Thoracic aorta (tissue), 2 donors: Measurements from ENCODE around the gene MSI2. TPM values are rescaled to one million over a fixed set of nuclear protein-coding genes. Genes with fewer than 3 reads are reported as not detected.

Experiments used
- ATAC-seq: fragments of 150-250 bp; one replicate; pipeline ENCODE4 v1.8.0; 2017; ENCODE audit warnings: low read depth; ENCODE audit not compliant: insufficient number of reproducible peaks, low FRiP score
- DNase-seq: peaks from one replicate; pipeline ENCODE4 v3.0.0-alpha.2; 2020; ENCODE audit warnings: low spot score
- H3K27ac ChIP-seq, 2 donors: fragments of 200-600 bp; sonication (generic); 1 replicate in 1 of 2; 2 replicates in 1 of 2; pipeline ENCODE4 v1.5.1; 2016; ENCODE audit warnings: mild to moderate bottlenecking in 2 of 2, moderate library complexity in 2 of 2
- H3K27me3 ChIP-seq: fragments of 200-600 bp; sonication (generic); replicated peaks from 2 replicates; pipeline ENCODE4 v1.6.0; 2016; ENCODE audit warnings: mild to moderate bottlenecking; ENCODE audit not compliant: insufficient read depth
- H3K36me3 ChIP-seq: fragments of 200-600 bp; sonication (generic); one replicate; pipeline ENCODE4 v1.5.1; 2016
- H3K4me1 ChIP-seq, 2 donors: fragments of 200-600 bp; sonication (generic); 1 replicate in 1 of 2; 2 replicates in 1 of 2; pipeline versions ENCODE4 v1.5.1 to v1.6.0; 2016; ENCODE audit warnings: low read depth in 2 of 2, mild to moderate bottlenecking in 1 of 2; ENCODE audit not compliant: control insufficient read depth in 1 of 2
- H3K4me3 ChIP-seq: fragments of 200-600 bp; sonication (generic); 2 replicates; pipeline ENCODE4 v1.5.1; 2016; ENCODE audit warnings: mild to moderate bottlenecking
- H3K9me3 ChIP-seq: fragments of 200-600 bp; sonication (generic); 2 replicates; pipeline ENCODE4 v1.5.1; 2016
- CTCF ChIP-seq: fragments of 200-600 bp; sonication (generic); IDR thresholded peaks from one replicate; pipeline ENCODE4 v1.5.1; 2019; ENCODE audit warnings: antibody characterized with exemption
- total RNA-seq, 2 donors: library from RNA; depleted of rRNA; stranded (reverse); fragments of >200 nt; gene quantifications; one replicate each; pipeline versions ENCODE4 v1.1.0 to v1.2.3, GENCODE V29; 2016

MSI2 gene
- total RNA-seq, 2 donors from 2014 or later = 32.1 to 46.2 TPM

GRCh38 chr17:57349541-57350247 lies 93.4 kb downstream of the MSI2 start:
- no peak for TF ChIP-seq CTCF
- H3K36me3 ChIP-seq = no peaks in the 10 kb centered on the region
- no peaks in the 10 kb centered on the region for H3K9me3 ChIP-seq
- ATAC-seq (no peak), DNase-seq (no peak)
- H3K4me3 ChIP-seq = no peak overlapping the region
- no peaks in the 10 kb centered on the region for H3K27me3 ChIP-seq
- peaks cover 3 to 14% of the 10 kb centered on the region in 2 donors for H3K4me1 ChIP-seq
- no peak overlapping the region for H3K27ac ChIP-seq

DNA sequence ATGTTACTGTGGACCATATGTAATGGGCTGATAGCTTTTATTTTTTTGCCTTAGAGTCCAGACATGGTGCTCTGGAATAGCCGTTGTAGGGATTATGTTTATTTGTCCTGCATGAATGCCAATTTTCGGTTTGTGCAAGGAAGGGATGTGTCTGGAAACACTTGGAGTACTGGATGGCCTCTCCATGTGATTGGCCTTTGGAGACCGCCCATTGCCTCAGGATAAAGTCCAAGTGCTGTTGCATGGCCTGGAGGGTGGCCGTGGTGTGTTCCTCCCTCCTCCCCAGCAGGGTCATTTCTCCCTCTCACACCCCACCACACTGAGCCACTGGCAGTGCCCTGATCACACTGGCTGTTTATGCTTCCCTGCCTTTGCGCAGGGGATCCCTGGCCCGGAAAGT lies 93.9 kb downstream of the MSI2 start:
- Histone ChIP-seq H3K27ac (no peak overlapping the region), H3K36me3 (no peaks in the 10 kb centered on the region), H3K4me3 (no peak overlapping the region), H3K9me3 (no peaks in the 10 kb centered on the region), H3K27me3 (no peaks in the 10 kb centered on the region), H3K4me1 (peaks cover 3 to 18% of the 10 kb centered on the region in 2 donors)
- no peak for TF ChIP-seq CTCF
- ATAC-seq = no peak
- DNase-seq = no peak

GRCh38 chr17:57352665-57353175 lies 96.4 kb downstream of the MSI2 start:
- Histone ChIP-seq H3K36me3 (no peaks in the 10 kb centered on the region), H3K27ac (no peak overlapping the region), H3K9me3 (no peaks in the 10 kb centered on the region), H3K4me1 (peaks cover 5 to 36% of the 10 kb centered on the region in 2 donors), H3K27me3 (no peaks in the 10 kb centered on the region), H3K4me3 (no peak overlapping the region)
- TF ChIP-seq CTCF = no peak
- DNase-seq (no peak), ATAC-seq (no peak)

- H3K9me3 ChIP-seq = no peaks in the 10 kb centered on the region
- peaks cover 7 to 41% of the 10 kb centered on the region in 2 donors for H3K4me1 ChIP-seq
- no peak for DNase-seq
- H3K4me3 ChIP-seq = no peak overlapping the region
- no peaks in the 10 kb centered on the region for H3K36me3 ChIP-seq
- H3K27ac ChIP-seq = peak overlapping the region; percentile 5 to 74
- TF ChIP-seq CTCF = no peak
- H3K27me3 ChIP-seq = no peaks in the 10 kb centered on the region
- no peak for ATAC-seq
Measured at GRCh38 chr17:57354673-57355072, 98.3 kb downstream of the MSI2 start.

DNA sequence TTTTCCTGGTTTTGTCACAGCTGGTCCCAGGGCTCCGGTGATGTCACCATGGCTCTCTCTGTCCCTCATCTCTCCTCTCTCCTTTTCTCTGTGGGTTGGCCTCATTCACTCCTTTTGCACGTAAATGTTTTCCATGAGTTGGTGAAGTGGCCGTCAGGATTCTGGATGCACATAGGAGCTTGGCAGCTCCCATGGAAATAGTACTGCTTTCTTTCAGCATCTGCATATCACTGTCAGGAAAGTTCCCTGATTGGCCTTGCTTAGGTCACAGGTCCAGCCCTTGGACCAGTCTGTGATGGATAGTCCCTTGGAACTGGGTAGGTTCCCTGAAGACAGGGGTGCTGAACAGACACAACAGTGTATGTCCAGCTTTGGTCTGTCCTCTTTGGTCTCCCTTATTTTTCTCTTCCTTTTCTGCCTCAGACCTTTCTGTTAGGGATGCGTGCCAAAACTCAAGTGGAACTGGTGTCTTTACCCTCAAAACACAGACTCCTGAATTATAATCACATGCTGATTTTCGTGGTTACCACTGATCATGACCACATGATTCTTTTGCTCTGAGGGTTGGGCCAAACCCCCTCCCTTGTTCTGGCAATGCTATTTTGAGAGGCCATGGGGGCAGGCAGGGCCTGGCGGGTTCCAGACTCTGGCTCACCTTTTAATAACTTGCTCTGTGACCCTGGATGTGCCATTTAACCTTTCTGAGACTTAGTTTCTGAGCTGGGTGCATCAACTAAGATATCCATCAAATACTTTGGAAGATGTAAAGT lies 99.0 kb downstream of the MSI2 start:
- TF ChIP-seq CTCF = no peak
- Histone ChIP-seq H3K4me1 (peaks cover 7 to 35% of the 10 kb centered on the region in 2 donors), H3K9me3 (no peaks in the 10 kb centered on the region), H3K36me3 (no peaks in the 10 kb centered on the region), H3K27ac (peak overlapping the region; percentile 5 to 74), H3K4me3 (no peak overlapping the region), H3K27me3 (no peaks in the 10 kb centered on the region)
- DNase-seq = no peak
- no peak for ATAC-seq
